ENCODE results near the gene HPS4. TPM values are rescaled to one million over a fixed set of nuclear protein-coding genes. Genes with fewer than 3 reads are reported as not detected.

HPS4 gene
- total RNA-seq, 4 donors from 2014 or later, result 22.8 to 74.3 (median 47.0) TPM

- H3K36me3 ChIP-seq, result peaks cover 0 to 42% (median 0%) of the 10 kb centered on the region in 3 donors
- H3K4me1 ChIP-seq, result peaks cover 0 to 30% (median 16%) of the 10 kb centered on the region in 4 donors
- no peaks in the 10 kb centered on the region for H3K27me3 ChIP-seq
- H3K27ac ChIP-seq, result no peak overlapping the region
- TF ChIP-seq POLR2A (IDR thresholded peaks at IDR 0.05) (no peak), CTCF (IDR thresholded peaks at IDR 0.05) (no peak)
- no peak for DNase-seq
- H3K9me3 ChIP-seq, result no peaks in the 10 kb centered on the region
- no peak overlapping the region for H3K4me3 ChIP-seq
Measured at GRCh38 chr22:26486394-26486793, 2.8 kb upstream of the HPS4 start.

- peaks cover 0 to 37% (median 0%) of the 10 kb centered on the region in 3 donors for H3K36me3 ChIP-seq
- no peak for TF ChIP-seq CTCF (IDR thresholded peaks at IDR 0.05)
- no peak for TF ChIP-seq POLR2A (IDR thresholded peaks at IDR 0.05)
Measured at GRCh38 chr22:26485806-26486390, 2.3 kb upstream of the HPS4 start.

GRCh38 chr22:26485013-26485412 is 1.4 kb upstream of the HPS4 start:
- Histone ChIP-seq H3K36me3 (peaks cover 0 to 28% (median 0%) of the 10 kb centered on the region in 3 donors), H3K4me3 (no peak overlapping the region), H3K27ac (no peak overlapping the region), H3K4me1 (peaks cover 0 to 44% (median 19%) of the 10 kb centered on the region in 4 donors), H3K27me3 (no peaks in the 10 kb centered on the region), H3K9me3 (no peaks in the 10 kb centered on the region)
- no peak for TF ChIP-seq POLR2A (IDR thresholded peaks at IDR 0.05)
- TF ChIP-seq CTCF (IDR thresholded peaks at IDR 0.05), result no peak
- no peak for DNase-seq

More at GRCh38 chr22:26485806-26486390, 2.3 kb upstream of the HPS4 start:
- Histone ChIP-seq H3K4me3 (no peak overlapping the region), H3K27me3 (no peaks in the 10 kb centered on the region), H3K9me3 (no peaks in the 10 kb centered on the region), H3K4me1 (peaks cover 0 to 35% (median 17%) of the 10 kb centered on the region in 4 donors), H3K27ac (no peak overlapping the region)
- DNase-seq, result no peak

GRCh38 chr22:26484360-26484706 is 750 bp upstream of the HPS4 start:
- H3K27ac ChIP-seq, result peak overlapping the region; percentile 93 to 98 (median 95)
- TF ChIP-seq CTCF (IDR thresholded peaks at IDR 0.05), result no peak
- no peaks in the 10 kb centered on the region for H3K27me3 ChIP-seq
- H3K9me3 ChIP-seq, result no peaks in the 10 kb centered on the region
- peak overlapping the region; percentile 82 to 96 (median 94) for H3K4me3 ChIP-seq
- no peak for DNase-seq
- peaks cover 0 to 49% (median 19%) of the 10 kb centered on the region in 4 donors for H3K4me1 ChIP-seq
- peaks cover 0 to 22% (median 0%) of the 10 kb centered on the region in 3 donors for H3K36me3 ChIP-seq

GRCh38 chr22:26483043-26483438 is 542 bp downstream of the HPS4 start:
- Histone ChIP-seq H3K27ac (peak overlapping the region; percentile 93 to 98 (median 95)), H3K4me1 (peaks cover 0 to 56% (median 21%) of the 10 kb centered on the region in 4 donors), H3K27me3 (no peaks in the 10 kb centered on the region), H3K9me3 (no peaks in the 10 kb centered on the region), H3K36me3 (peaks cover 0 to 13% (median 0%) of the 10 kb centered on the region in 3 donors), H3K4me3 (peak overlapping the region; percentile 82 to 96 (median 94))
- no peak for DNase-seq
- no peak for TF ChIP-seq POLR2A (IDR thresholded peaks at IDR 0.05)
- TF ChIP-seq CTCF (IDR thresholded peaks at IDR 0.05), result no peak

All from Peyer's patch (tissue), 4 donors.